ENCODE data around the gene PTPRR.

PTPRR gene

DNA sequence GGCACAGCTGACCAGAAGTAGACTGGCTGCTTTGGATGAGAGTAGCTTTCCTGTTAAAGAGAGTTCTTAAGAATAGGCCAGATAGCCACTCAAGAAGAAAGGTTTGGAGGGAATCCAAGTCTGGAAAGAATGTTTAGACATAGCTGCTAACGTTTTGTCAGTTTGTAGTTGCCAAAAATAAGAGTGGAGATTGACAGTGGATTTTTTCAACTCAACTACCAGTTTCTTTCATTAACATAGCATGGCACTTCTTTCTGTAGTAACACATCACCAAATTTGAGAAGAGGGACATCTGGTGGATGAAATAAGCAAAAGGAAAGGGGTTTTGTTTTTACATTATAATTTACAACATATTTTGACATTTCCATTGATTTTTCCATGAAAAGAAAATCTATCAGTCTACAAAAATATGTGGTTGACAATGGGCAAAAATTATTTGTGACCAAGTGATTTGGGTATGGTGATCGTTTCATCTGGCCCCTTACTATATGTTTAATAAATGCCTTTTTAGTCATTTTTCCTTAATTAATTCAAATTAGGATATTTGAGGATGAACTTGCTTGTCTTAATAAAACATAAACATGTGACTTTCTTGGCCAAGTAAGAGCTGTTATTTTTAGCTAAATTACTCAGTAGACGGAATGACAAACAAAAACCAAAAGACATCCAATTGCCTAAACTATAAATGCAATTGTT is 71.1 kb downstream of the PTPRR start:
- no peaks in the 10 kb centered on the region for H3K36me3 ChIP-seq (ENCODE audit: low read length)
- no peaks in the 10 kb centered on the region for H3K9me3 ChIP-seq (ENCODE audit: insufficient read depth, low read length)
- no peak overlapping the region for H3K4me2 ChIP-seq (ENCODE audit: low read depth, low read length, poor library complexity, severe bottlenecking)
- H3F3A ChIP-seq (ENCODE audit: insufficient read depth), result no peaks in the 10 kb centered on the region
- H3K27ac ChIP-seq (ENCODE audit: low read depth, low read length), result no peak overlapping the region
- no peaks in the 10 kb centered on the region for H4K20me1 ChIP-seq (ENCODE audit: low read depth, low read length)
- H3K9ac ChIP-seq (ENCODE audit: low read length), result no peak overlapping the region
- H2AFZ ChIP-seq (ENCODE audit: low read depth, low read length, severe bottlenecking), result no peak overlapping the region
- H3K27me3 ChIP-seq (ENCODE audit: low read length), result no peaks in the 10 kb centered on the region
- H3K9me2 ChIP-seq (replicated peaks; ENCODE audit: insufficient read depth, low read length), result no peaks in the 10 kb centered on the region; the same call in 1 of the 2 replicates
- no peak overlapping the region for H3K4me3 ChIP-seq (ENCODE audit: insufficient read depth, low read length, poor library complexity, severe bottlenecking)
- TF ChIP-seq EZH2phosphoT487 (conservative IDR thresholded peaks at IDR 0.05; ENCODE audit: low read length), result no peak
- TF ChIP-seq, protein P1, sequence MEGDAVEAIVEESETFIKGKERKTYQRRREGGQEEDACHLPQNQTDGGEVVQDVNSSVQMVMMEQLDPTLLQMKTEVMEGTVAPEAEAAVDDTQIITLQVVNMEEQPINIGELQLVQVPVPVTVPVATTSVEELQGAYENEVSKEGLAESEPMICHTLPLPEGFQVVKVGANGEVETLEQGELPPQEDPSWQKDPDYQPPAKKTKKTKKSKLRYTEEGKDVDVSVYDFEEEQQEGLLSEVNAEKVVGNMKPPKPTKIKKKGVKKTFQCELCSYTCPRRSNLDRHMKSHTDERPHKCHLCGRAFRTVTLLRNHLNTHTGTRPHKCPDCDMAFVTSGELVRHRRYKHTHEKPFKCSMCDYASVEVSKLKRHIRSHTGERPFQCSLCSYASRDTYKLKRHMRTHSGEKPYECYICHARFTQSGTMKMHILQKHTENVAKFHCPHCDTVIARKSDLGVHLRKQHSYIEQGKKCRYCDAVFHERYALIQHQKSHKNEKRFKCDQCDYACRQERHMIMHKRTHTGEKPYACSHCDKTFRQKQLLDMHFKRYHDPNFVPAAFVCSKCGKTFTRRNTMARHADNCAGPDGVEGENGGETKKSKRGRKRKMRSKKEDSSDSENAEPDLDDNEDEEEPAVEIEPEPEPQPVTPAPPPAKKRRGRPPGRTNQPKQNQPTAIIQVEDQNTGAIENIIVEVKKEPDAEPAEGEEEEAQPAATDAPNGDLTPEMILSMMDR (IDR thresholded peaks at IDR 0.05; ENCODE audit: insufficient read depth, low read length, poor library complexity, severe bottlenecking), result no peak
- no peaks in the 10 kb centered on the region for H3K79me2 ChIP-seq (ENCODE audit: insufficient read depth, low read length)

DNA sequence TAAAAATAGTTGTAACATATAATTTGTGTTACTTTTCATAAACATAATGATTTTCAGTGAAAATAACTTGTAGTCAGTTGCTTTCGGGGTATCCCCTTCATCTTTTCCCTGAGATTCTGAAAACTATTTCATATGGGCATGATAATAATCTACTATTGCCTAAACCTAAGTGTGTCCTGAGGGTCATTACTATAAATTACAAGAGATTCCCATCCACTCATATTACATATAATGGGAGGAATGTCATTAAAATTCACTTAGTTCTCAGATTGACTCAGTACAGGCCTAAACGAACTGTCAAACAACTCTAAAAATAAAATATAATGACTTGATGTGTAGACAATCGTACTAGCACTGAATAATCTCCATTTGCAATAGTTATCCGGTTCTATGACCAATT is 72.7 kb downstream of the PTPRR start:
- H3K36me3 ChIP-seq (ENCODE audit: low read length), result no peaks in the 10 kb centered on the region
- no peak overlapping the region for H3K27ac ChIP-seq (ENCODE audit: low read depth, low read length)
- no peaks in the 10 kb centered on the region for H3K9me3 ChIP-seq (ENCODE audit: insufficient read depth, low read length)
- no peaks in the 10 kb centered on the region for H3K79me2 ChIP-seq (ENCODE audit: insufficient read depth, low read length)
- no peaks in the 10 kb centered on the region for H3F3A ChIP-seq (ENCODE audit: insufficient read depth)
- H3K4me2 ChIP-seq (ENCODE audit: low read depth, low read length, poor library complexity, severe bottlenecking), result no peak overlapping the region
- no peaks in the 10 kb centered on the region for H3K27me3 ChIP-seq (ENCODE audit: low read length)
- H3K4me3 ChIP-seq (ENCODE audit: insufficient read depth, low read length, poor library complexity, severe bottlenecking), result no peak overlapping the region
- no peak for TF ChIP-seq EZH2phosphoT487 (conservative IDR thresholded peaks at IDR 0.05; ENCODE audit: low read length)
- TF ChIP-seq, protein P1 (IDR thresholded peaks at IDR 0.05; ENCODE audit: insufficient read depth, low read length, poor library complexity, severe bottlenecking), result no peak
- H4K20me1 ChIP-seq (ENCODE audit: low read depth, low read length), result no peaks in the 10 kb centered on the region
- no peak overlapping the region for H2AFZ ChIP-seq (ENCODE audit: low read depth, low read length, severe bottlenecking)
- no peaks in the 10 kb centered on the region for H3K9me2 ChIP-seq (replicated peaks; ENCODE audit: insufficient read depth, low read length)
- H3K9ac ChIP-seq (ENCODE audit: low read length), result no peak overlapping the region

DNA sequence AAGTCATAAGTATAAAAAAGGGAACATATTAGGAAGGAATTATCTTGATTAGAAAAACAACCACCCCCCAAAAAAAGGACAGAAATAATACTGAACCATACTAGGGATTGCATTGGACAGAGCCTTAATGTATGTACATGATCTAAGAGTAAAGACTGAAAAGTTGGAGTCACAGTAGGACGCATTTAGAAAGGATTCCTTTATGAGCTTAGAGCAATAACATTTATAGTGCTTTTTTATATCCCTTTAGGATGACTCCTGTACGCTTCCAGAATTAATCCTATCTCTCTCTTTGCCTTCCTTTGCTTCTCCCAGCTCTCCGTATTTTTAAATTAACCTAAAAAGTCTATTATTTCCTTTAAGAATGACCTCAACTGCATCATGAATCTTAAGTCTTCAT is 75.3 kb downstream of the PTPRR start:
- no peaks in the 10 kb centered on the region for H3F3A ChIP-seq (ENCODE audit: insufficient read depth)
- no peak for TF ChIP-seq EZH2phosphoT487 (conservative IDR thresholded peaks at IDR 0.05; ENCODE audit: low read length)
- TF ChIP-seq, protein P1 (IDR thresholded peaks at IDR 0.05; ENCODE audit: insufficient read depth, low read length, poor library complexity, severe bottlenecking), result no peak

More for the DNA sequence above, 75.3 kb downstream of the PTPRR start:
- no peaks in the 10 kb centered on the region for H3K79me2 ChIP-seq (ENCODE audit: insufficient read depth, low read length)
- H3K27me3 ChIP-seq (ENCODE audit: low read length), result no peaks in the 10 kb centered on the region
- H2AFZ ChIP-seq (ENCODE audit: low read depth, low read length, severe bottlenecking), result no peak overlapping the region
- no peak overlapping the region for H3K27ac ChIP-seq (ENCODE audit: low read depth, low read length)
- no peaks in the 10 kb centered on the region for H3K9me2 ChIP-seq (replicated peaks; ENCODE audit: insufficient read depth, low read length)
- no peak overlapping the region for H3K4me3 ChIP-seq (ENCODE audit: insufficient read depth, low read length, poor library complexity, severe bottlenecking)
- H3K4me2 ChIP-seq (ENCODE audit: low read depth, low read length, poor library complexity, severe bottlenecking), result no peak overlapping the region
- H4K20me1 ChIP-seq (ENCODE audit: low read depth, low read length), result no peaks in the 10 kb centered on the region
- no peak overlapping the region for H3K9ac ChIP-seq (ENCODE audit: low read length)
- H3K9me3 ChIP-seq (ENCODE audit: insufficient read depth, low read length), result no peaks in the 10 kb centered on the region
- no peaks in the 10 kb centered on the region for H3K36me3 ChIP-seq (ENCODE audit: low read length)

Data from SU-DHL-6 (cell line).